CD4-positive, alpha-beta T cell treated with Interleukin-17A for 4 hours (primary cell): ENCODE results near the gene LHB.
"Not testable (repeated sequence)": the region's sequence is repeated elsewhere in the genome, so short reads cannot be mapped to it uniquely, and the experiment has no call there.

ENCODE experiments used
- DNase-seq: peaks from one replicate; pipeline ENCODE4 v3.0.0-alpha.2; 2020; ENCODE audit warnings: mixed read lengths

Gene LHB

DNA sequence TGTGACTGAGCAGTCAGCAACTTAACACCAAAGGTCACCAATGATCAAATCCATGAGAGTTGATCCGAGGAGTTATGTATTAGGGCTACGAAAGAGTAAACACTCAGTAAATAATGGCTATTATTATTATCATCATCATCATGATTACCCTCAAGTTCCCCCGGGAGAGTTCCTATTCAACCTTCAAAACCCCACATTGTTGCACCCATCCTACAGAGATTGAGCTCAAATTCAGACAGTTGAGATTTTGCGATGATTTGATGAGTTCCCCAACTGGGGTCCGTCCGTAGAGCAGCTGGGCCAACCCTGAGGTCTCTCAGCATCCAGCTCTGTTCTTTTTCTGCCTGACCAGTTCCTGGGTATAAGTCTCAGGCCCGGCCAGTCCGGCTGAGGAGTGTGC, 21.2 kb upstream of the LHB start:
- not testable (repeated sequence) for DNase-seq

DNA sequence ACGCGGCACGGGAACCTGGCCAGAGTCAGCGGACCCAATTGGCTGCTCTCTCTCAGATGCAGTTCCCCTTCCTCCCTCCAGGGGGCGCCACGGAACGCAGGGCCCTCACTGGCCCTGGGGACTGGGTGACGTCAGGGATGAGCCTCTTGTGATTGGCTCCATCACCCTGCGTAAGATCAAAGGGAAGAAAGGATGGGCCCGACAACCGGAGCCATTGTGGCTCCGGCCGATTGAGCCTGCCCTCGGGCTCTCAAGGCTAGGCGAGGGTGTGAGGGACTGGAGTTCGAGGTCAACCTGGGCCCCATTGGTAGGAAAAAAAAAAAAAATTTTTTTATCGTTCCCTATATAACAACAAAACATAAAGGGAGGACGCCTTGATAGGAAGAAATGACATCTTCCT, 19.9 kb upstream of the LHB start, which contains the start of gene CGB1:
TSS of gene CGB1 (minus strand) at position 81 of the 400 bp plus-strand sequence. CDS start 184 bp downstream, outside the sequence.
- DNase-seq, result not testable (repeated sequence)

DNA sequence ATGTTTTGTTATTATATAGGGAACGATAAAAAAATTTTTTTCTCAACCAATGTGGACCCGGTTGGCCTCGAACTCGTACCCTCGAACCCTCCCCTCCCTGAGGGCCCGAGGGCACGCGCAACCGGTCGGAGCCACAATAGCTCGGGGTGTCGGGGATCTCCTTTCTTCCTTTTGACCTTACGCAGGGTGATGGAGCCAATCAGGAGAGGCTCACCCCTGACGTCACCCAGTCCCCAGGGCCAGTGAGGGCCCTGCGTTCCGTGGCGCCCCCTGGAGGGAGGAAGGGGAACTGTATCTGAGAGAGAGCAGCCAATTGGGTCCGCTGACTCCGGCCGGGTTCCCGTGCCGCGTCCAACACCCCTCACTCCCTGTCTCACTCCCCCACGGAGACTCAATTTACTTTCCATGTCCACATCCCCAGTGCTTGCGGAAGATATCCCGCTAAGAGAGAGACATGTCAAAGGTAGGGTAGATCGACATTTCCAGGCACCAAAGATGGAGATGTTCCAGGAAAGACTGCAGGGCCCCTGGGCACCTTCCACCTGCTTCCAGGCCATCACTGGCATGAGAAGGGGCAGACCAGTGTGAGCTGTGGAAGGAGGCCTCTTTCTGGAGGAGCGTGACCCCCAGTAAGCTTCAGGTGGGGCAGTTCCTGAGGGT, 14.9 kb upstream of the LHB start, which contains the start of gene CGB2:
TSS of gene CGB2 (plus strand) at position 249 of the 660 bp plus-strand sequence. CDS start at position 455, 206 bp downstream.
- peak; percentile 43 for DNase-seq

DNA sequence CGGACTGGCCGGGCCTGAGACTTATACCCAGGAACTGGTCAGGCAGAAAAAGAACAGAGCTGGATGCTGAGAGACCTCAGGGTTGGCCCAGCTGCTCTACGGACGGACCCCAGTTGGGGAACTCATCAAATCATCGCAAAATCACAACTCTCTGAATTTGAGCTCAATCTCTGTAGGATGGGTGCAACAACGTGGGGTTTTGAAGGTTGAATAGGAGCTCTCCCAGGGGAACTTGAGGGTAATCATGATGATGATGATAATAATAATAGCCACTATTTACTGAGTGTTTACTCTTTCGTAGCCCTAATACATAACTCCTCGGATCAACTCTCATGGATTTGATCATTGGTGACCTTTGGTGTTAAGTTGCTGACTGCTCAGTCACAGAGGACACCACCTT, 13.4 kb upstream of the LHB start:
- not testable (repeated sequence) for DNase-seq

DNA sequence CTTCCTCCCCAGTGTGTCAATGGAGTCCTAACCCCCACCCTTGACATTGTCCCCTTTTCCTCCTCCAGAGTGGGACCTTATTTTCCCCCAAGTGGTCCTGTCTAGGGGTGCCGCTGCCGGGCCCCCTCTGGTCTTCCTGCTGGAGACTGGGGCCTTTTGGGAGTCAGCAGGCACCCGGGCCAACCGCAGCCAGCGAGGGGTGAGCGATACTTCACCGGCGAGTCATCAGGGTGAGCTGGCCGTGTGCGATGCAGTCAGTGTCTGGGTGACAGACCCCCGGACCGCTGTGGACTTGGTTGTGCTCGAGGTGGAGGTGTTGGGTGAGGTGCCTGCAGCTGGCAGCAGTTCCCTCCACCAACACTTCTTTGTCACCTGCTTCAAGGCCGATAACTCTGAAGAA, 12.9 kb upstream of the LHB start:
- DNase-seq, result not testable (repeated sequence)

DNA sequence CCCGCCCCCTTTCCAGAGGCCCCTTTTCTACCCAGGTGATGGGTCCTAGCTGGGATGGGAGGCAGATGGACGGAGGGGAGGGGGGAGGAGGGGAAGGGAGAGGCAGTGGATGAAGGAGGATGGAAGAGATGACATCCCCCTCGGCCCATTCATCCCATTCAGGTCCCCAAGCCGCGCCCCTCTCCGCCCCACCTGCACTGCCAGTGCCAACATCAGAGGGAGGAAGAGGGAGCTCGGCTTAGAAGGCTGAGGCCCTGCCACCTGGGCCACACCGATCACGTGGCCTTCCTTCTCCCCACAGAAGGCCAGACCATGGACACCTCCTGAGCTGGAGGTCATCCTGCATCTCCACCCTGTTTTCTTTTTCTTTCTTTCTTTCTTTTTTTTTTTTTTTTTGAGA, 11.8 kb upstream of the LHB start:
- not testable (repeated sequence) for DNase-seq

DNA sequence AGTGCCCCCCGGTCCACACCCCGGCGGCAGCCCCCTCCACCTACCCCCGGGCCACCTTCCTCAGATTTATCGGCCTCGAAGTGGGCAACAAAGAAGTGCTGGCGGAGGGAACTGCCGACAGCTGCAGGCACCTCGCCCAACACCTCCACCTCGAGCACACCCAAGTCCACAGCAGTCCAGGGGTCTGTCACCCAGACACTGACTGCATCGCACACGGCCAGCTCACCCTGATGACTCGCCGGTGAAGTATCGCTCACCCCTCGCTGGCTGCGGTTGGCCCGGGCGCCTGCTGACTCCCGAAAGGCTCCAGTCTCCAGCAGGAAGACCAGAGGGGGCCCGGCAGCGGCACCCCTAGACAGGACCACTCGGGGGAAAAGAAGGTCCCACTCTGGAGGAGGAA, 8.7 kb upstream of the LHB start:
- not testable (repeated sequence) for DNase-seq

DNA sequence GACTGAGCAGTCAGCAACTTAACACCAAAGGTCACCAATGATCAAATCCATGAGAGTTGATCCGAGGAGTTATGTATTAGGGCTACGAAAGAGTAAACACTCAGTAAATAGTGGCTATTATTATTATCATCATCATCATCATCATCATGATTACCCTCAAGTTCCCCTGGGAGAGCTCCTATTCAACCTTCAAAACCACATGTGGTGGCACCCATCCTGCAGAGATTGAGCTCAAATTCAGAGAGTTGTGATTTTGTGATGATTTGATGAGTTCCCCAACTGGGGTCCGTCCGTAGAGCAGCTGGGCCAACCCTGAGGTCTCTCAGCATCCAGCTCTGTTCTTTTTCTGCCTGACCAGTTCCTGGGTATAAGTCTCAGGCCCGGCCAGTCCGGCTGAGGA, 8.2 kb upstream of the LHB start:
- DNase-seq, result not testable (repeated sequence)

DNA sequence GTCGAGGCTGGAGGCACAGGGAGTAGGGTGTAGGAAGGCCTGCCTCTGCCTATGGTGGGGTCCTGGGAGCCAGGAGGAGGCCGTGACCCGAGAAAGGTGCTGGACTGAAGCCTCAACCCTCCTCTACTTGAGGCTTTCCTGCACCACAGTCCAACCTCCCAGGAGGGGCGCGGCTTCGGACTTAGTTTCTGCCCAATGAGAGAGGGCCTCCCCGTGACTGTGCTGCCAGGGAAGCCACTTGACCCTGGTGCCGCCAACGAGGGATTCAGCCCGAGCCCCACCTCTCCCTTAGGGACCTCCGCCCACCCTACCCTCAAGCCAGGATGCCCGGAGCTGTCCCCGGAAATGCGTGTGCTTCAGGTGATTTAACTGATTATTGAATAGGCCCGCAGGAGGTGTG, 7.3 kb upstream of the LHB start, which contains the start of gene CGB3:
TSS of gene CGB3 (minus strand) at position 101 of the 400 bp plus-strand sequence. CDS start 362 bp downstream, outside the sequence.
- not testable (repeated sequence) for DNase-seq

DNA sequence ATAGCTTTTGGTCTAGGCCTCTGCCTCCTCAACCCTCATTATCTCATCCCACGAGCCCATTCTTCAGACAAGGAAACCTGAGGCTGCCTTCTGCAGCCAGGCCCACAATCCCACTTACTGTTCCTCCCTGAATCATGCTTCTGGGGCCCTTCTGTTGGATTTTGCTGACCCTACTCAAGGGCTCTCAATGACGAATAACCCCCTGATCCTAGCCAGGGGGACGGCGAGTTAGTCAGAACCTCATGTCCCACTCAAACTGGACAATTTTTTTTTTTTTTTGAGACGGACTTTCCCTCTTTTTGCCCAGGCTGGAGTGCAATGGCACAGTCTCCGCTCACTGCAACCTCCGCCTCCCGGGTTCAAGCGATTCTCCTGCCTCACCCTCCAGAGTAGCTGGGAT, 5.2 kb upstream of the LHB start:
- DNase-seq, result no peak

DNA sequence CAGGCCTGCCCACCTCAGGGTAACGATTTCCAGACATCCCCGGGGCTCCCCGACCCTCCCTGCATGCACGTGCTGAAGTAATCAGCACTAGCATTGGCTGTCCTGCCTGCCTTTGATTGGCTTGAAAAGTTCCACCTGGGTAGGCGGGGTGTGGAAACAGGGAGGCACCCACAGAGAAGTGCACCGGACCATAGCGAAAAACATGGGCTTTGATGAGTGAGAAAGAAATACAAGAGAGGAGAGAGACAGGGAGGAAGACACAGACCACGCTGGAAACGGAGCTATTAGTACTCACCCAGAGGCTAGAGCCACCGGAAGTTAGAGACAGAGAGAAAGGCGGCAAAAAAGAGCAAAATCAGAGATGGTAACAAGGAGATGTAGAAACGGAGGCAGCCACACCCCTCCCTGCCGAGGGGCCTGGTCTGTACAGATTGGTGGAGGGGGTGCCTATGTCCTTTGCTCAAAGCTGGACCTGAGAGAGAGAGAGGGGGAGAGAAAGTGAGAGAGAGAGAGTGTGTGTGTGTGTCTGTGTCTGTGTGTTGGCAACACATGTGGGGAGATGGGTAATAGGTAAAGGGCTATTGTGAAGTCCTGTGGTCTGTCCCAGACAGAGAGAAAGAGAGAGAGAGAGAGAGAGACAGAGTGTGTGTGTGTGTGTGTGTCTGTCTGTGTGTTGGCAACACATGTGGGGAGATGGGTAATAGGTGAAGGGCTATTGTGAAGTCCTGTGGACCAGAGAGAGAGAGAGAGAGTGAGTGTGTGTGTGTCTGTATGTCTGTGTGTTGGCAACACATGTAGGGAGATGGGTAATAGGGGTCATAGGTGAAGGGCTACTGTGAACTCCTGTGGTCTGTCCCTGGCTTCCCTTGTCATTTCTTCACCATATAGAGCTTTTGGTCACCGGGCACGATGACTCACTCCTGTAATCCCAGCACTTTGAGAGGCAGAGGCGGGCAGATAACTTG, 4.3 kb upstream of the LHB start:
- no peak for DNase-seq

DNA sequence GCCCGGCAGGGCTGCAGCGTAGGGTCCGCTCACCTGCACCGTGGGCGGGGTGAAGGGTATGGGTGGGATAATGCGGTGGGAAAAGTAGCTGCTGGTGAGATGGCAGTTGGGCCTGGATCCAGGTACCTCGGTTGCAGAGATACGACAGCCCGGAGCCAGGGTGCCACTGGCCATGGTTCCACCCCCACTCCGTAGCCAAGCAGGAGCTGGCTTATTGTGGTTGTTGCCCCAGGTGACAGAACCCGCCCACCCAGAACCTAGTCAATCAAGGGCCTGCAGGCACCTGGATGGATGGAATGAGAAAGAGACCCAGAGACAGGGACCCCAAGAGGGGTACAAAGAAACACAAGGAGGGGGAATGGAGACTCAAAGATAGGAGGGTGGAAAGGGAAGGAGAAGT, 3.5 kb upstream of the LHB start:
- DNase-seq, result no peak

DNA sequence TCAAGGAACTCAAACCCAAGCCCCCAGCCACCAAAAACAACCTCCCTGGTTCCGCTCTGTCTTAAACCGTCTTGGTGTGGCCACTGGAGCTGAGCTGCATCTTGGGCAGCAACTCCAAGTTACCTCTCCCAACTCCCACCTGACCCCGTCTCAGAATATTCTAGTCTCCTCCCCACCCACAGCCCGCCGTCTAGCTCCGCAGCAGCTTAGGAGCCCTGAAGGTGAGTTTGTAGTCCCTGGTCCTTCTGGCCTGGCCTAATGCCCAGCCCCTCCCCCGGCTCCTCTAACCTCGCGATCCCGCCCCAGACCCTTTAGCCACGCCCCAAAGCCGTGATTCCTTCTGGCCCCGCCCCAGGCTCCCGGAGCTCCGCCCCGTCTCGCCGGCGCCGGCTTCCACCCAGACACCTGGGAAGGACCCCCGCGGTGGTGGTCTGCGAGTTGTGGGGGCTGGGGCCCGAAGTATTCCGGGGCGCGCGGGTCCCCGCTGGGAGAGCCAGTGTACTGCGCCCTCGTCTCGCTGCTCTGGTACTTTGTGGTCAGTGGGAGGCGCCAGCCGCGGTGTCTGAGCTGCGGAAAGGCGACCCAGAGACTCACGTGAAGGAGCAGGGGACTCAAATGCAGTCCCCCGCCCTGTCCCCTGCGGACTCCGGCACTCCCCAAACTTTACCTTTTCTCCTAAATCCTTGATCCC, 2.5 kb upstream of the LHB start:
- peak; percentile 83 for DNase-seq

DNA sequence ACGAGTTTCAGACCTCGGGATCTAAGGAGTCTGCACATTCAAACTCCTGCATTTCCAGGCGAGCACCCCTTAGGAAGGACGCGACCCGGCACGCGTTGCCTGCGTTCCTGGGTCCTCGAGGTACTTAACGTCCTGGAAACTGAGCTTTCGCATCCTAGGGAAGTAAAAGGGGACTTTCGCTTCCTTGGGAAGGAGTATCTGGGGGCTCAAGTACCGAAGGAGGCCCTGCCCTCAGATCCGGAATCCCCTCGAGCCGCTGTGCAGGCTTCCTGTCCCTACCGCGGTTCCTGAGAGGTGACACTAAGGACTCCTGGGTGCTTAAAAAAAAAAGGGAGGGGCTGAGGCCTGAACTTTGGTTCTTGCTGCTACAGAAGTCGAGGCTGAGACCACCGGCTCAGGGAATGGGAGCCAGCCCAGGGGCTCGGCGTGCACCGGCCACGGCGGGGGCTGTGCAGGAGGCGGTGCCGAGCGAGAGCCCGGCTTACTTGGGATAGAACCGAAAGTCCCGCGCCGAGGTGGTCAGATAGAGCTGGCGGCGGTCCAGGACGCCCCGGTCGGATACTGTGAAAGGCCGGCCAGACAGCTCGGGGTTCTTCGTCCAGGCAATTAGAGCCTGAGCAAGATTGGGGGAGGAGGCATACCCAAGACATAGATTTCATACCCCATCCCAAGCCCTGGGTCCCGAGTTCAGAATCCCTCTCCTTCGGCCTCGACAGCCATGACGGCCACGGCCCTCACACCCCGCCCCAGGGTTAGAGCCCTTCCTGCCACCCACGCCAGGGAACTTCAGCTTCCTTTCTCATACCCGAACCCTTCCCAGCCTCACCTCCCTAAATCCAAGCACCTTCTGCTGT, 1.7 kb upstream of the LHB start:
- DNase-seq, result peak; percentile 47

DNA sequence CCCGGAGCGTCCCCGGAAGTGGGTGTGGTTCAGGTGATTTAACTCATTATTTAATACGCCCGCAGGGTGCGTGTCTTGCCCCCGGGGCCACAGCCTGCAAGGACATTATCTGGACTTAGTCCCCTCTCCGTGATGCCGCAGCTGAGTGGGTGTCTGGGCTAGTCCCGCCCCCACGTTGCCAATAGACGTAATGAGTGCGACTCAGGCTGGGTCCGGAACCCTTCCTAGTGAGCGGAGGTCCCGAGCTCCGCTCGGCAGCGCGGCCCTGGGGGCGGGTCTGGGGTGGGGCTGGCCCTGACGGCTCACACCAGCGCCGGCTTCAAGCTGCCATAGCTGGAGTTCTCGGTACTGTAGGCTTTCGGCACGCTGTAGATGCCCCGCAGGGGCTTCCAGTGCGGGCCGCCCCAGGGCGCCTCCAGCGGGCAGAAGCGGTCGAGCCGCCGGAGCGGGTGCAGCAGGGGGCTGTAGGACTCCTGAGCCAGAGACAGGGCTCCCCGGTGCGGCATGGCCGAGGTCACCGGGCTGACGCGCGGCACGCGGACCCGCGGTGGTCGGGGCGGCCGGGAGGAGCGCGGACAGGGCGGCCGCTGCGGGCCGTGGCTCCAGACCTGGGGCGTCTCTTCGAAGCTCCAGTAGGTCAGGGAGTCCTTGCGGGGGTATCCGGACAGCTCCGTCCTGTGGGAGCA, 918 bp upstream of the LHB start:
- DNase-seq, result peak; percentile 71

DNA sequence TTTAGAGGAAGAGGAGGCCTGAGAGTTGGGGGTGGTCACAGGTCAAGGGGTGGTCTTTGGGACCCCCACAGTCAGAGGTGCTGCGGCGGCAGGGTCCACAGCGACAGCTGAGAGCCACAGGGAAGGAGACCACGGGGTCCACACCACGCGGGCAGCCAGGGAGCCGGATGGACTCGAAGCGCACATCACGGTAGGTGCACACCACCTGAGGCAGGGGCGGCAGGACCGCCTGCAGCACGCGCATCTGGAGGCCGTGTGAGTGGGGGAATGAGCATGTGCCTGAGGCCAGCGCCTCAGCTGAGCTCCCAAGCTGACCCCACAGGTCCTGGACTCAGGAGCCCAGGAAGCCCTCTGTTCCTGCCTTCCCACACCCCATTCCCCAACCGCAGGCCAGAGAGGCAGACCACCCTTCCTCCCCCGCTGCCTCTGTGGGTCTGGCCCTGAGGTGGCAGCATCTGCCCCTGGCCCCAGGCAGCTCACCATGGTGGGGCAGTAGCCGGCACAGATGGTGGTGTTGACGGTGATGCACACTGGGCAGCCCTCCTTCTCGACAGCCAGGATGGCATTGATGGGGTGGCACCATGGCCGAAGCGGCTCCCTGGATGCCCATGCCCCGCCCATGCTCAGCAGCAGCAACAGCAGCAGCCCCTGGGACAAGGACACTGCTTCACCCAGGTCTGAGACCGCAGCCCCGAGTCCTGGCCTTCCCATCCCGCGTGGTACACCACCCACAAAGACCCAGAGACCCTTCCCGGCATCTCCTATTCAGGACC, 638 bp downstream of the LHB start:
- DNase-seq, result no peak

DNA sequence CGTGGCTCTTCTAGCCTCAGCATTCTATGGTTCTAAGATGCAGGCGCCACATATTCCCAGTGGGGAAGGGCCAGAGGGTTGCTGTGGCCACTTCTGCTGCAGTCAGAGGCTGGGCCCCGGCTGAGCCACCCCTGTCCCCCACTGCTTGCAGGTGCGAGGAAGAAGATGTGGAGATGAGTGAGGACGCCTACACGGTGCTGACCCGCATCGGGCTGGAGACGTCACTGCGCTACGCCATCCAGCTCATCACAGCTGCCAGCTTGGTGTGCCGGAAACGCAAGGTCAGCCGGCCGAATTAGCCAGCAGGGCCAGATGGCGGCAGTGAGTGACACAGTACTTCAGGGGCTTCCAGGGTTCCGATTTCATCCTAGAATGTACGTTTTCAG, 2.0 kb downstream of the LHB start:
- no peak for DNase-seq

DNA sequence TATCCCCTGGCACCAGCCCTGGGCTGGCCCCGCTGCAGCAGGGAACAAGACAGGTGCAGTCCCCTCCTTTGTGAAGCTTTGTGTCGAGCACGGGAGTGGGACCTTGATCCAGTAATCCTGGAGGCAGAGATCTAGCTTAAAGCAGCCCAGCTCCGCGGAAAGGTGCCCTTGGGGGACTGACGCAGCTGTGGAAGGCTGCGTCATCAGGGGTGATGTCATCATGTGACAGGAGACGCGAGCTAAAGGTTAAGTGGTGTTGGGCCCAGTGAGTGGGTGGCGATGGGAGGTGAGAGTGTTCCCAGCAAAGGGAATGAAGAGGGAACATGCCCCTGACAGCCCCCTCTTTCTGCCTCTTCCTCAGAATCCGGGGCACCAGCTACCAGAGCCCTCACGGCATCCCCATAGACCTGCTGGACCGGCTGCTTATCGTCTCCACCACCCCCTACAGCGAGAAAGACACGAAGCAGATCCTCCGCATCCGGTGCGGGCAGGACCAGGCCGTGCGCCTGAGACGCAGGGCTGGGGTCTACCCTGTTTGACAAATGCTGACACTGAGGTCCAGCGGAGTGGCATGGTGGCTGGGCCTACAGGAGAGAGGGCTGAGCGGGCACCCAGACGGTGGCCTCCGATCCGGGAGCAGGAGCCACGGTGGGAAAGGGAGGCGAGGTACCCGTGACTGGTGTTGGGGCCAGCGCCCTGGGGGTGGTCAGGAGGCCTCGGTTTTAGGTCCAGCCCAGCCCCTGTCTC, 2.6 kb downstream of the LHB start:
- DNase-seq, result no peak

DNA sequence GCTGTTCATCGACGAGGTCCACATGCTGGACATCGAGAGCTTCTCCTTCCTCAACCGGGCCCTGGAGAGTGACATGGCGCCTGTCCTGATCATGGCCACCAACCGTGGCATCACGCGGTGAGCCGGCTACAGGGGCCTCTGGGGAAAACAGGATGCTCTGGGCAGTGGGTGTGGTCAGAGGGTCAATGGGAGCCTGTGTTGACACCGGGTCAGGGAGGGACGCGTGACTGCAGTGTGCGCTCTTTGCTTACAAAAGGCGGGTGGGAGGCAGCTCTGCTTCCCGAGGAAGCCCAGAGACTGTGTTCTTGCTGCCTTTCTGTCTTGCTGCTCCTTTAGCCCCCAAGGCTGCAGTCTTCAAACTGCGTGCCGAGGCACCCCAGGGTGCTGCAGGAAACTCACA, 5.7 kb downstream of the LHB start:
- DNase-seq, result no peak

DNA sequence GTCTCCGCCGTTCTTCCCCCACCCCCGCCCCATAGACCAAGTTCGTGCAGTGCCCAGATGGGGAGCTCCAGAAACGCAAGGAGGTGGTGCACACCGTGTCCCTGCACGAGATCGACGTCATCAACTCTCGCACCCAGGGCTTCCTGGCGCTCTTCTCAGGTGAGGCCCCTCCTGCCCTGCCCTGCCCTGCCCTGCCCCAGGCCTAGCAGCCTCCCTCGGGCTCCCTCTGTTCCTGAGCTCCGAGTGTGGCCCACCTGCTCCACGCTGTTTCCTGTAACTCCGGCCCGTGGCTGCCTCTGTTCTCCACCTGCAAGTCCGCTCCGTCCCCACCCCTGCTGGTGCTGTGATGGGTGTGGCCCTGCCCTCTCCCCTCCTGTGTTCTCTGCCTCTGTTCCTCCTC, 6.4 kb downstream of the LHB start:
- no peak for DNase-seq
